Measurements from ENCODE around the gene RRM2. TPM values are rescaled to one million over a fixed set of nuclear protein-coding genes. Genes with fewer than 3 reads are reported as not detected.
"Not testable (repeated sequence)": the region's sequence is repeated elsewhere in the genome, so short reads cannot be mapped to it uniquely, and the experiment has no call there.

The RRM2 gene
- total RNA-seq, 1 donor from 2014 or later, result 11.9 TPM

DNA sequence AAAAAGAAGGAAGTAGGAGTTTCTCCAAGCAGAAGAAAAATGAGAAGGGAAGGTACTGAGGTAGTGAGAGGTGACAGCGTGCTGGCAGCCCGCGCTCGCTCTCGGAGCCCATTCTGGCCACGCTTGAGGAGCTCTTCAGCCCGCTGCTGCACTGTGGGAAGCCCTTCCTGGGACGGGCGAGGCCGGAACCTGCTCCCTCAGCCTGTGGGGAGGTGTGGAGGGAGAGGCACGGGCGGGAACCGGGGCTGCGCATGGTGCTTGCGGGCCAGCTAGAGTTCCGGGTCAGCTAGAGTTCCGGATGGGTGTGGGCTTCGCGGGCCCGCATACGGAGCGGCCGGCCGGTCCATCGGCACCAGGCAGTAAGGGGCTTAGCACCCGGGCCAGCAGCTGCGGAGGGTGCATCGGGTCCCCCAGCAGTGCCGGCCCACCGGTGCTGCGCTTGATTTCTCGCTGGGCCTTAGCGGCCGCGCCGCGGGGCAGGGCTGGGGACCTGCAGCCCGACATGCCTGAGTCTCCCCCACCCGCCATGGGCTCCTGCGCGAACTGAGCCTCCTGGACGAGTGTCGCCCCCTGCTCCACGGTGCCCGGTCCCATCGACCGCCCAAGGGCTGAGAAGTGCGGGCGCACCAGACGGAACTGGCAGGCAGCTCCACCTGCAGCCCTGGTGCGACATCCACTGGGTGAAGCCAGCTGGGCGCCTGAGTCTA, 31.2 kb upstream of the RRM2 start:
- H3K4me3 ChIP-seq (ENCODE audit: insufficient read depth, low read depth, low read length), result no peak overlapping the region
- no peaks in the 10 kb centered on the region for H3K36me3 ChIP-seq (ENCODE audit: insufficient read depth, low read length)
- H3K27ac ChIP-seq (ENCODE audit: low read depth, low read length), result no peak overlapping the region
- H3K9ac ChIP-seq (ENCODE audit: low read length), result no peak overlapping the region
- Mint-ChIP-seq H3K27ac (ENCODE audit: unreplicated experiment) (no peak overlapping the region), H3K4me1 (ENCODE audit: low read depth, unreplicated experiment) (no peaks in the 10 kb centered on the region), H3K4me3 (ENCODE audit: unreplicated experiment) (peak overlapping the region; percentile 70), H3K27me3 (ENCODE audit: low read depth, unreplicated experiment) (peaks cover 28% of the 10 kb centered on the region), H3K9me3 (ENCODE audit: unreplicated experiment) (peaks cover 3% of the 10 kb centered on the region), H3K36me3 (ENCODE audit: low read depth, unreplicated experiment) (no peaks in the 10 kb centered on the region)
- H3K4me2 ChIP-seq (ENCODE audit: low read length), result no peak overlapping the region
- H3K27me3 ChIP-seq (ENCODE audit: insufficient read depth, low read length), result peaks cover 33% of the 10 kb centered on the region
- no peaks in the 10 kb centered on the region for H3K4me1 ChIP-seq (ENCODE audit: insufficient read depth, low read length)
- DNase-seq (ENCODE audit: low read depth) (no peak), FAIRE-seq (no peak)
- H4K20me1 ChIP-seq (ENCODE audit: insufficient read depth, low read length), result no peaks in the 10 kb centered on the region
- TF ChIP-seq, protein P1, sequence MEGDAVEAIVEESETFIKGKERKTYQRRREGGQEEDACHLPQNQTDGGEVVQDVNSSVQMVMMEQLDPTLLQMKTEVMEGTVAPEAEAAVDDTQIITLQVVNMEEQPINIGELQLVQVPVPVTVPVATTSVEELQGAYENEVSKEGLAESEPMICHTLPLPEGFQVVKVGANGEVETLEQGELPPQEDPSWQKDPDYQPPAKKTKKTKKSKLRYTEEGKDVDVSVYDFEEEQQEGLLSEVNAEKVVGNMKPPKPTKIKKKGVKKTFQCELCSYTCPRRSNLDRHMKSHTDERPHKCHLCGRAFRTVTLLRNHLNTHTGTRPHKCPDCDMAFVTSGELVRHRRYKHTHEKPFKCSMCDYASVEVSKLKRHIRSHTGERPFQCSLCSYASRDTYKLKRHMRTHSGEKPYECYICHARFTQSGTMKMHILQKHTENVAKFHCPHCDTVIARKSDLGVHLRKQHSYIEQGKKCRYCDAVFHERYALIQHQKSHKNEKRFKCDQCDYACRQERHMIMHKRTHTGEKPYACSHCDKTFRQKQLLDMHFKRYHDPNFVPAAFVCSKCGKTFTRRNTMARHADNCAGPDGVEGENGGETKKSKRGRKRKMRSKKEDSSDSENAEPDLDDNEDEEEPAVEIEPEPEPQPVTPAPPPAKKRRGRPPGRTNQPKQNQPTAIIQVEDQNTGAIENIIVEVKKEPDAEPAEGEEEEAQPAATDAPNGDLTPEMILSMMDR (IDR thresholded peaks at IDR 0.05; ENCODE audit: insufficient read depth, low read depth, low read length), result no peak
- peak; percentile 75 for TF ChIP-seq EZH2 (IDR thresholded peaks at IDR 0.05; ENCODE audit: insufficient read depth, low read length)
- H3K9me3 ChIP-seq (ENCODE audit: insufficient read depth, low read depth, low read length), result peaks cover 5% of the 10 kb centered on the region
- H3K79me2 ChIP-seq (ENCODE audit: insufficient read depth, low read length), result no peaks in the 10 kb centered on the region
- peak overlapping the region; percentile 18 for H2AFZ ChIP-seq (ENCODE audit: low read depth, low read length)

DNA sequence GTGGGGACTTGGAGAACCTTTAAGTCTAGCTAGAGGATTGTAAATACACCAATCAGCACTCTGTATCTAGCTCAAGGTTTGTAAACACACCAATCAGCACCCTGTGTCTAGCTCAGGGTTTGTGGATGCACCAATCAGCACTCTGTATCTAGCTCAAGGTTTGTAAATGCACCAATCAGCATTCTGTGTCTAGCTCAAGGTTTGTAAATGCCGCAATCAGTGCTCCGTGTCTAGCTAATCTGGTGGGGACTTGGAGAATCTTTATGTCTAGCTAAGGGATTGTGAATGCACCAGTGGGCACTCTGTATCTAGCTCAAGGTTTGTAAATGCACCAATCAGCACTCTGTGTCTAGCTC, 30.7 kb upstream of the RRM2 start:
- H3K27me3 ChIP-seq (ENCODE audit: insufficient read depth, low read length), result peaks cover 33% of the 10 kb centered on the region
- not testable (repeated sequence) for H3K4me1 ChIP-seq (ENCODE audit: insufficient read depth, low read length); DNase-seq (ENCODE audit: low read depth); H4K20me1 ChIP-seq (ENCODE audit: insufficient read depth, low read length); H3K9me3 ChIP-seq (ENCODE audit: insufficient read depth, low read depth, low read length); H3K27ac Mint-ChIP-seq (ENCODE audit: unreplicated experiment); H3K79me2 ChIP-seq (ENCODE audit: insufficient read depth, low read length); H2AFZ ChIP-seq (ENCODE audit: low read depth, low read length); H3K4me3 ChIP-seq (ENCODE audit: insufficient read depth, low read depth, low read length); H3K9me3 Mint-ChIP-seq (ENCODE audit: unreplicated experiment); FAIRE-seq; H3K9ac ChIP-seq (ENCODE audit: low read length); H3K27ac ChIP-seq (ENCODE audit: low read depth, low read length); H3K36me3 Mint-ChIP-seq (ENCODE audit: low read depth, unreplicated experiment); H3K4me2 ChIP-seq (ENCODE audit: low read length); H3K36me3 ChIP-seq (ENCODE audit: insufficient read depth, low read length); H3K4me3 Mint-ChIP-seq (ENCODE audit: unreplicated experiment); H3K4me1 Mint-ChIP-seq (ENCODE audit: low read depth, unreplicated experiment)
- peaks cover 28% of the 10 kb centered on the region for H3K27me3 Mint-ChIP-seq (ENCODE audit: low read depth, unreplicated experiment)

DNA sequence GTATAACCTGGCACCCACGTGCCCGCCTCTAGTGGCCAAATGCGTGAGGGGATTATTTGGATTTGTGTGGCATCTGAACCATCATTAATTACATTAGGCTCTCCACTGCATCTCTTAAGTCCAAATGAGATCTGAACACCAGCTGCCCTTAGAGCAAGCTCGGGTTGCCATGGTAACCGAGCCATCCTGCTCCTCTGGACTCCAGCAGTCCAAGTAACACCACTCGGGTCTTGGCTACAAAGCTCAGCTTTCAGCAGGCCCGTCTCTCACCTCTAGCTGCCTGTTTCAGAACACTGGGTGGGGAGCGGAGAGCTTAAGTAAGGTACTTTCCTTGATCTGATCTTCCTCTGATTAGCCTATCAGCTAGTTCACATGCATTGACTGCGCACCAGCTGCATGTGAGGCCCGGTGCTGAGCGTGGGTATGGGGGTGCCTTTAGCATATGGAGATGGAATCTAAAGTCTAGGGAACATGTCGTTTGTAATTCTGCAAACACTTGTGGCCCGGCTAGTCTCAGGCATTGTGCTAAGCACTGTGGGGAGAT, 28.2 kb upstream of the RRM2 start:
- Mint-ChIP-seq H3K9me3 (ENCODE audit: unreplicated experiment) (peaks cover 3% of the 10 kb centered on the region), H3K27me3 (ENCODE audit: low read depth, unreplicated experiment) (peaks cover 22% of the 10 kb centered on the region), H3K4me3 (ENCODE audit: unreplicated experiment) (no peak overlapping the region), H3K36me3 (ENCODE audit: low read depth, unreplicated experiment) (no peaks in the 10 kb centered on the region), H3K4me1 (ENCODE audit: low read depth, unreplicated experiment) (no peaks in the 10 kb centered on the region), H3K27ac (ENCODE audit: unreplicated experiment) (no peak overlapping the region)
- Histone ChIP-seq H3K27ac (ENCODE audit: low read depth, low read length) (no peak overlapping the region), H2AFZ (ENCODE audit: low read depth, low read length) (no peak overlapping the region), H3K36me3 (ENCODE audit: insufficient read depth, low read length) (no peaks in the 10 kb centered on the region), H3K4me1 (ENCODE audit: insufficient read depth, low read length) (no peaks in the 10 kb centered on the region), H3K27me3 (ENCODE audit: insufficient read depth, low read length) (peaks cover 30% of the 10 kb centered on the region), H3K9ac (ENCODE audit: low read length) (no peak overlapping the region), H3K79me2 (ENCODE audit: insufficient read depth, low read length) (no peaks in the 10 kb centered on the region), H3K4me3 (ENCODE audit: insufficient read depth, low read depth, low read length) (no peak overlapping the region), H4K20me1 (ENCODE audit: insufficient read depth, low read length) (no peaks in the 10 kb centered on the region), H3K4me2 (ENCODE audit: low read length) (no peak overlapping the region), H3K9me3 (ENCODE audit: insufficient read depth, low read depth, low read length) (peaks cover 5% of the 10 kb centered on the region)
- FAIRE-seq (no peak), DNase-seq (ENCODE audit: low read depth) (no peak)
- TF ChIP-seq, protein P1 (IDR thresholded peaks at IDR 0.05; ENCODE audit: insufficient read depth, low read depth, low read length), result no peak
- TF ChIP-seq EZH2 (IDR thresholded peaks at IDR 0.05; ENCODE audit: insufficient read depth, low read length), result no peak

Data from astrocyte (in vitro differentiated cells and primary cell).